BJ (cell line): ENCODE results near the gene SLC10A3. TPM values are rescaled to one million over a fixed set of nuclear protein-coding genes. Genes with fewer than 3 reads are reported as not detected.

Experiments
- CTCF ChIA-PET: fragments of 350-600 bp; formaldehyde crosslinking; extraction: SDS; loops from one replicate; lab custom pipeline; 2021; ENCODE audit warnings: antibody characterized with exemption, inconsistent platforms; lab: Yijun Ruan, JAX
- POLR2A ChIA-PET: fragments of 300-600 bp; sonication (Branson Sonifier 250); formaldehyde crosslinking; extraction: SDS; loops from one replicate; lab custom pipeline; 2021; ENCODE audit warnings: antibody characterized with exemption; lab: Charles Lee
- DNase-seq: peaks from one replicate; pipeline ENCODE4 v3.0.0-alpha.2; 2011; ENCODE audit warnings: low read depth
- H3K27me3 ChIP-seq: 2 replicates; pipeline ENCODE4 v1.6.0; 2011; ENCODE audit warnings: low read length; ENCODE audit not compliant: control insufficient read depth, insufficient read depth
- H3K36me3 ChIP-seq: 2 replicates; pipeline ENCODE4 v1.5.1; 2011; ENCODE audit warnings: low read length; ENCODE audit not compliant: control insufficient read depth, insufficient read depth
- H3K4me3 ChIP-seq: 2 replicates; pipeline ENCODE4 v1.5.1; 2011; ENCODE audit warnings: low read depth, mild to moderate bottlenecking, control low read depth, low read length
- CTCF ChIP-seq: IDR thresholded peaks from 2 replicates; pipeline ENCODE4 v1.5.1; 2011; ENCODE audit warnings: low read depth, mild to moderate bottlenecking, control low read depth, inconsistent platforms, low read length, moderate library complexity; ENCODE audit not compliant: insufficient read depth
- polyA plus RNA-seq: library from polyadenylated mRNA; depleted of rRNA; stranded (reverse); fragments of >200 nt; gene quantifications from 2 replicates; pipeline ENCODE4 v1.2.3, GENCODE V29; 2011

Gene SLC10A3
- polyA plus RNA-seq, 1 experiment = 45.6 TPM

GRCh38 chrX:154532690-154533089 lies 42.3 kb upstream of the SLC10A3 start:
- ChIA-PET CTCF (interaction anchor here (0.8 to 2.5 kb wide), 3 partner anchors 34 to 159 kb away, joined by 3 to 6 read pairs (median 5); partner anchors contain the start of gene RPL10), POLR2A (no interaction called here)
- no peak for DNase-seq
- no peak for TF ChIP-seq CTCF
- no peaks in the 10 kb centered on the region for H3K27me3 ChIP-seq
- peaks cover 16% of the 10 kb centered on the region for H3K36me3 ChIP-seq
- H3K4me3 ChIP-seq = no peak overlapping the region

- Histone ChIP-seq H3K27me3 (no peaks in the 10 kb centered on the region), H3K36me3 (peaks cover 16% of the 10 kb centered on the region), H3K4me3 (no peak overlapping the region)
- ChIA-PET CTCF (interaction anchor here (0.9 to 2.5 kb wide), 4 partner anchors 10 to 158 kb away, joined by 5 to 6 read pairs (median 5); partner anchors contain the start of gene RPL10), POLR2A (no interaction called here)
- DNase-seq = no peak
- TF ChIP-seq CTCF = no peak
These were observed 41.2 kb upstream of the SLC10A3 start for GRCh38 chrX:154531626-154532025.

GRCh38 chrX:154530286-154530685 lies 39.9 kb upstream of the SLC10A3 start:
- no peak overlapping the region for H3K4me3 ChIP-seq
- ChIA-PET POLR2A (no interaction called here), CTCF (interaction anchor here (1.3 to 2.5 kb wide), 3 partner anchors 11 to 132 kb away, joined by 3 to 6 read pairs (median 5); partner anchors contain the start of gene RPL10)
- H3K36me3 ChIP-seq = peaks cover 13% of the 10 kb centered on the region
- DNase-seq = no peak
- no peak for TF ChIP-seq CTCF
- H3K27me3 ChIP-seq = no peaks in the 10 kb centered on the region

- no peak for DNase-seq
These were observed 38.8 kb upstream of the SLC10A3 start for GRCh38 chrX:154529206-154529612.

More at GRCh38 chrX:154529206-154529612, 38.8 kb upstream of the SLC10A3 start:
- H3K36me3 ChIP-seq = peaks cover 10% of the 10 kb centered on the region
- ChIA-PET POLR2A (no interaction called here), CTCF (interaction anchor here (1.3 kb wide), 2 partner anchors 16 to 155 kb away, joined by 3 to 5 read pairs; partner anchors contain the start of gene FLNA)
- no peak for TF ChIP-seq CTCF
- H3K27me3 ChIP-seq = no peaks in the 10 kb centered on the region
- H3K4me3 ChIP-seq = no peak overlapping the region
